Posterior vena cava (tissue), 2 donors: ENCODE measurements around the gene PKD1L1. TPM values are rescaled to one million over a fixed set of nuclear protein-coding genes. Genes with fewer than 3 reads are reported as not detected.
"Not testable (repeated sequence)": the region's sequence is repeated elsewhere in the genome, so short reads cannot be mapped to it uniquely, and the experiment has no call there.

ENCODE experiments used
- DNase-seq: peaks from one replicate; pipeline ENCODE4 v3.0.0-alpha.2; 2020; ENCODE audit warnings: low spot score
- intact Hi-C, 2 donors: fragments of 100-400 bp; cut with DNase I; formaldehyde crosslinking; loops; one replicate each; pipeline versions ENCODE4 v1.14.1 to v1.14.2; 2022 to 2023
- total RNA-seq, 2 donors: library from RNA; stranded (reverse); fragmentation: NEBNext Ultra II Directional; extraction: Animal tissue kit (Norgen Biotek cat#: 25700); gene quantifications; one replicate each; pipeline ENCODE4 v1.2.1, GENCODE V29; 2021
- donor health status: DM: yes; HTN: yes; CAD: no.
- donor health status: DM: yes; HTN: yes; CAD: no.

The PKD1L1 gene
- total RNA-seq, 2 donors from 2014 or later: 0.88 to 0.90 TPM

DNA sequence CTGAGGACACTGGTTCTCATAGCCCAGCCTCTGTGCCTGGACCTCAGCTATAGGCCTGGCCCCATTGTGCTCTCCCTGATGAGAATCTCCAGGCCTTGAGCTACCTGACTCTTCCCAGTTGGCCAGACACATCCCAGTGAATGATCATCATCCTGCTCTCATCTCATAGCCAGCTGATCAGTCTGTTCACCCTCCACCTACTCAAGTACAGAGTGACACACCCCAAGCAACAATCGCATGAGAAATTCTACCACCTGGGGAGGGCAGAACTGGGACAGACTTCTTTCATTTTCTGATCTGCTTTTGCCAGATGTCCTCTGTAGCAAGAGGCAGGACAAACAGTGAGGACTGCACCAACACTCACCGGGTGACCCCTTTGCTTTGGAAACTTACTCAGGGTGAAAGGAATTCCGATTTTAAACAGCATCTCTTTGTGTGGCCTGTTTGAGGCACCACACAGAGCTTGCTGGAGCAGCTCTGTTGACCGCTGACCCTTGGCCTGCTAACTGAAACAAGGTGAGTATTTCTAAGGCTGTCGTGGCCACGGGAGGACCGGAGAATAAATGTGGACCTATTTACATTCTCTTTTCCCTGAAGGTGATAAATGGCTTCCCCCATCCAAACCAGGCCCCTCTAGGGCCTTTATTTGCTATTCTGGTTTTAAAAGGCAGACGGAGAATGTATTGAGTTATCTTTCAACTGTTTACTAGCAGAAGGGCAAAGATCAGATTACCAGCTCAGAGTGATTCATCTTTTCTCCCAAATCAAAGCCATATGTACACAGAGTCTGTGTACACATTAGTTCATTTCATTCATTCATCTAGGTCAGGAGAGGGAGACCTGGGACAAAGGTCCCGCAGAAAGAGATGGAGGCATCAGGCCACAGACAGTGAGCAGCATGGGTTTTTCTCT, 184.9 kb downstream of the PKD1L1 start:
- DNase-seq: no peak

DNA sequence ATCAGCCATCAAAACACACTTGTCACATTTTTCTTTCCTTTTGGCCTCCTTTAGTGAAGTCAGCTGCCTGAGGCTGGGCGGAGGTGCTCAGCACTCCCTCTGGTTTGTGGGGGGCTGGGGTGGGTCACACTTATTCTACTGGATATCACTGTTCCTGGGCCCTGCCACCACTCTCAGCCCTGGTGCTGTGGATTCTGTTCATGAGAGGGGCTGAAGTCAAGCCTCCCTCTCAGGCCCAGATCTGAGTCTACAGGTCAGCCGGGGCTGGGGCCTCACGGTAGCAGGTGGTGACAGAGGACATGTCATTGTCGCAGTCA, 185.6 kb downstream of the PKD1L1 start:
- no peak for DNase-seq
- intact Hi-C loops: no loop called here

More for the DNA sequence above, 184.9 kb downstream of the PKD1L1 start:
- intact Hi-C loops: no loop called here

DNA sequence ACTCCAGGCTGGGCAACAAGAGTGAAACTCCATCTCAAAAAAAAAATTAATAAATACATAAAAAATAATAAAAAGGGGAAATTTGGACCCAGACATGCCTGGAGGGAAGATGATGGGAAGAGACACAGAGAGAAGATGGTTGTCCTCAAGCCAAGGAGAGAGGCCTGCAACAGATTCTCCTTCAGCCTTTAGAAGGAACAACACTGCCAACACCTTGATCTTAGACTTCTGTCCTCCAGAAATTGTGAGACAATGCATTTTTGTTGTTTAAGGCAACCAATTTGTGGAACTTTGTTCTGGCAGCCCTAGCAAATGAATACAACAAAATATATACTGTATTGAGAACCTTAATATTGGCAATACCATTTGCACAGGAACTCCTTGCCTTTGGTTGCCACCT, 186.1 kb downstream of the PKD1L1 start:
- DNase-seq: no peak
- intact Hi-C loops: no loop called here

DNA sequence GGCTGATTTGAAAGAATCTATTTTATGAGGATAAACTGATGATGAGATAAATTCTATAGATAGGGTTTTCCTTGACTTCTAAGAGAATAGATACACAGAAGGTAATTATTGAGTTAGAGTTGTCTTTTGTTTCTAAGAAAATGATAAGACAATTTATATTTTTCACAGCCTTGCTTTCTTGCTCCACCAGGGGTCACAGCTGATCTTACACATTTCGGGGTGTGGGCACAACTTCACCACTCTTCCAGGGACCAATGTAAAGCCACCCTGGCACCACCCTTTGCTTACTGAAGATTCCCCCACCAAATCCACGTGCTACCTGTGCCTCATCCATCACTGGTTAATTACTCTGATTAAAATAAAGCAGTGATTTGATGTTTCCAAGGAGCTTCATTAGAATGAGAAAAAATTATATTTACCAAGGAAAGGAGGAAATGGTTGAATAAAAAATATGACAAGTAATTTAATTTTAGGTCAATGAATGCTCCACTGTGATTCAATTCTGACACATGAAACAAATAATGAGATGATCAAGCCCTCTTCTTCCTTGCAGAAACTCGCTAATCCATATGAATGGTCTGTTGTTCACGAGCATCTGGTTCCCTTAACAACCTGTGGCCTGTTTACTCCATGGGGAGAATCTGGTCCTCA, 189.1 kb downstream of the PKD1L1 start:
- DNase-seq: no peak
- intact Hi-C loops: no loop called here

DNA sequence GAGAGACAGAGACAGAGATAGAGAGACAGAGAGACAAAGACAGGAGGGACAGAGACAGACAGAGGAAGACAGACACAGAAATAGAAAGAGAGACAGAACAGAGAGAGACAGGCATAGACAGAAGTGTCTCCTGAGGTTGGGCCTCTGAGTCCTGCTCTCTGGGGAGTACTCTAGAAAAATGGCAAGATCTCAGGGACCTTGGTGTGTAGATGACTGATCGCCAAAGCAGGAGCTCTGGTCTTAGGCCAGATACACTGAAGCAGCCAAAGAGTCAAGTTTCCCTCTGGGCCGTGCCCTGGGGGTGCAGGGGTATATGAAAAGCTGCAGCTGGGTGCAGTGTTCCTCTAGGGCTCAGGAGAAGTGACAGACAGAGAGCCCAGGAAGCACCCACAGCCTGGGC, 189.7 kb downstream of the PKD1L1 start:
- intact Hi-C loops: no loop called here
- DNase-seq: no peak

DNA sequence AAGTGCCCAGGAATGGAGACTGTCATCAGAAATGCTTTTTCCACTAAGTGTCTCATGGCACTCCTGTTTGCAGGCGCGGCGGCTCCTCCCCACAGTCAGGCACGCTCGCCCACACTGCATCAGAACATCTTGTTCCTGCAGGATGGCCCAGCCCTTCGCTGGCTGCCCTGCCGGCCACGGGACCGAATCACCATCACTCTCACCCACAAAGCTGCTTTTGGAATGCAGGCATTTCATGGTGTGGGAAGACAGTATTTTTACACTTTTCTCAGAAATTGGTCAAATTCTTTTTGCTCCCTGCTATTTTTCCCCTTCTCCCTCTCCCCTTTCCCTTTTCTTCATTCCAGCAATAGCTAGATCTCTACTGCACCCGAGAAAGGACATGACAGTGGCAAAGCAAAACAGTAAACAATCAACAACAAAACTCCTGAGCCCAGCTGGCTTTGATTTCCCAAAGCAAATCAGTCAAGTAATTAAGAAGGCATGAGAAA, 190.3 kb downstream of the PKD1L1 start:
- intact Hi-C loops: no loop called here

DNA sequence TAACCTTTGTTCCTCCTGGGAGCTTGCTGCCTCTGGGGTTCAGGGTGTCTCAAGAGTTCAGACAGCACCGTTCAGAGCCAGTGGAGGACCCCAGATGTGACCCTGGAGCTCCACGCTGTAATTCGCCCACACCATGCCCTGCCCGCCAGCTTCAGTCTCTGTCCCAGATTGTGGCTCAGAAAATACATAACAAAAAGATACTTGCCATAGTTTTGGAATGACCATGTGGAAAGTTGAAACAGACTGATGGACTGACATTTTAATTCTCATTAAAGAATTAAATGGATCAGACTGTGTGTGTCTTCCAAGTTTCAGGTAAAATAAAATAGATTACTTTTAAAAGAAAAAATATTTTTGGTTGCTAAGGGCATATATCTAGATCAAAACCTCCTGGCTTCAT, 191.6 kb downstream of the PKD1L1 start:
- intact Hi-C loops: no loop called here
- no peak for DNase-seq

More for the DNA sequence above, 190.3 kb downstream of the PKD1L1 start:
- peak; percentile 86 for DNase-seq

DNA sequence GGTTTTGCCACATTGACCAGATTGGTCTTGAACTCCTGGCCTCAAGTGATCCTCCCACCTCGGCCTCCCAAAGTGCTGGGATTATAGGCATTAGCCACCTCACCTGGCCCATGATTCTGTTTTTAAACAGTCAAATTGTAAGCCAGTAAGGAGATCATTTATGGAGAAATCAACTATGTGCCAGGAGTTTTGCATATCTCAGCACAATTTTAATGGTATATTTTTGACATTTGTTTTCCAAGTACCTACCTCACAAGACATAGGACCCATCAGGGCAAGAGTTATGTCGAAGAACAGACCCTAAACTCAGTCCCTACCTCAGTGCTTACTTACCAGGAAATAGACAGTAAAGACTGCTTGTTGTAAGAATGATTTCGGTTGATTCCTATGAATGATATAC, 193.0 kb downstream of the PKD1L1 start:
- intact Hi-C loops: no loop called here
- no peak for DNase-seq

DNA sequence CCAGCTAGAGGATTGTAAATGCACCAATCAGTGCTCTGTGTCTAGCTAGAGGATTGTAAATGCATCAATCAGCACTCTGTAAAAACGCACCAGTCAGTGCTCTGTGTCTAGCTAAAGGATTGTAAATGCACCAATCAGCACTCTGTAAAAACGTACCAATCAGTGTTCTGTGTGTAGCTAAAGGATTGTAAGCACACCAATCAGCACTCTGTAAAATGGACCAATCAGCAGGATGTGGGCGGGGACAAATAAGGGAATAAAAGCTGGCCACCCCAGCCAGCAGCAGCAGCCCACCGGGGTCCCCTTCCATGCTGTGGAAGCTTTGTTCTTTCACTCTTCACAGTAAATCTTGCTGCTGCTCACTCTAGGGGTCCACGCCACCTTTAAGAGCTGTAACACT, 196.5 kb downstream of the PKD1L1 start:
- DNase-seq, intact Hi-C loops: not testable (repeated sequence)

DNA sequence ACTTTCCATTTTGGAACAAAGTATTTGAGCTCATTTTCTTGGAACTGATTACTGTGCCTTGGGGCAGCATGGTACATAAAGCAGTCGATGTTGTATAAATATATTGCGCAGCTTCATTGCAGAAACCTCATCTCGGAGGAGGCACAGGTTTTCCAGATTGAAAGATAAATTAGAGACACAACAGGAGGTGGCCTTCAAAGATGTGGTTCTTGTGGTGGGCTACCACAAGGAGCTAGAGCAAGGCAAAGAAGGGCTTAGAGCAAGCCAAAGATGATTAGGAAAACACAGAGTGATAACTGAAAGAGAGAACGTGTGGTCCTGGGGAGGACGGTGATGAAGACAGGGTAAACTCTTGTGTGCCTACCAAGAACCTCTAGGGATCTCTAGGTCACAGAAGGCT, 197.2 kb downstream of the PKD1L1 start:
- intact Hi-C loops: no loop called here
- DNase-seq: no peak

DNA sequence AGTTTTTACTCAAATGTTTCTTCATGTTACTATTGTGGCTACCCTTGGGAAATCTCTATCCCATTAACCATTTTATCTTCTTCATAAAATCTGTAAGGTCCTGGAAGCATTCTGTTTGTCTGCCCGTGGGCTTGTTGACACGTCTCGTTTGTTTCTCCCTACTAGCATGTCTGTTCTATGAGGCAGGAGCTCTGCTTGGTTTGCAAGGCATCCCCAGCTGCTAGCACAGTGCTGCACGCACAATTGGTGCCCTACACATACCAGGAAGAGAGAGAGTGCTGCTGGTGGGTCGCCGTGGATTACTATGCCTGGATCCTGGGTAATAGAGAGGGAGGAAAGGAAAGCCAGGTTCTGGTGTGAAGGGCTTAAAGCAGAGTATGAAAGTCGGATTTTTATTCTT, 200.2 kb downstream of the PKD1L1 start:
- intact Hi-C loops: no loop called here
- no peak for DNase-seq

DNA sequence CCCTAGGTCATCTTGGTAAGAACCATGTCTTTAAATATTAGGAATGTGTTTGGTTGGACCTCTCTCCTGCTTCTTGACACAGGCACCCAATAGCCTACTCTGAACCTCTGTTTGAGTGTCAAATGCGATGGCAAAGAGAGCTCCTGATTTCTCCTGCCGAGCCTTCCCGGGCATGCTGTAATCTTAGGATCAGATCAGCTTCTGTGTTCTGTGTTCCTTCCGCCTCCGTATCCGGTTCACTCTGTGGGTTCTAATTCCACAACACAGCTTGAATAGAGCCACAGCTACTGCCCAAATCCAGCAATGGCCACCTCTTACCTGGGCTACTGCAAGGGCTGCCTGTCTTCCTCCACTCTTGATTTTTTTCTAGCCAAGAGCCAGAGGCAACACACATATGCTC, 201.1 kb downstream of the PKD1L1 start:
- DNase-seq: no peak
- intact Hi-C loops: no loop called here

DNA sequence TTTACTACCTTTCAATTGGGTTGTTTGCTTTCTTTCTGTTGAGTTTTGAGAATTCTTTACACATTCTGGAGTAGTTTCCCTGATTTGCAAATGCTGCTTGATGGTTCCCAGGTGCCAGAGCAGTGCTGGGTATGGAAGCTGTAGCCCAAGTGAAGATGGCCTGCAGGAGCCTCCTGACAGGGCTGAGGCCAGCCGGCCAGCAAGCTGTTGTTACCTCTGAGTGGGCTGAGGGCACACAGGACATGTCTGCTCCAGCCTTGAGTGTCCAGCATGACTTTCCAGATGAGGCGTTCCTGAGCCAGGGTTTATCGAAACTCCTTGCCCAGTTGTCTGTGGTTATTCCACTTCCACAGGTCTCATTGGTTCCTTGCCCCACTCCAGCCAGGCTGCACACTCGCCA, 201.8 kb downstream of the PKD1L1 start:
- intact Hi-C loops: no loop called here
- no peak for DNase-seq

DNA sequence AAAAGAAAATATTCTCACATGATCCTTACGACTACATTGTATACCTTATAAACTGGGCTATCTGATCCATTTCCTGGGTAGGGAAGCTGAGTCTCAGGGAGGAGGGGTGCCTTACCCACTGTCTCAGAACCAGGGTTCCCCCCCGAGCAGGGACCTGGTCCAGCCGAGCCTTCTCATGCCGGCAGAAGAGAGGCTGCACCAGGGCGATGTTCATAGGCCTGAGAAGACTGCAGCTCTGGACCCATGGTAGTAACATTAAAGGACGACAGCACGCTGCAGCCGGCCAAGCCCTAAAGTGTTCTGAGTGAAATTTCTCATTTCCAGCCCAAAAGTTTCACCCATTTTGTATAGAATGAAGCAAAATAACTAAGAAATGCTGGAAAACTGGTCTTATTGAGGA, 203.4 kb downstream of the PKD1L1 start:
- DNase-seq: no peak
- intact Hi-C loops: no loop called here

DNA sequence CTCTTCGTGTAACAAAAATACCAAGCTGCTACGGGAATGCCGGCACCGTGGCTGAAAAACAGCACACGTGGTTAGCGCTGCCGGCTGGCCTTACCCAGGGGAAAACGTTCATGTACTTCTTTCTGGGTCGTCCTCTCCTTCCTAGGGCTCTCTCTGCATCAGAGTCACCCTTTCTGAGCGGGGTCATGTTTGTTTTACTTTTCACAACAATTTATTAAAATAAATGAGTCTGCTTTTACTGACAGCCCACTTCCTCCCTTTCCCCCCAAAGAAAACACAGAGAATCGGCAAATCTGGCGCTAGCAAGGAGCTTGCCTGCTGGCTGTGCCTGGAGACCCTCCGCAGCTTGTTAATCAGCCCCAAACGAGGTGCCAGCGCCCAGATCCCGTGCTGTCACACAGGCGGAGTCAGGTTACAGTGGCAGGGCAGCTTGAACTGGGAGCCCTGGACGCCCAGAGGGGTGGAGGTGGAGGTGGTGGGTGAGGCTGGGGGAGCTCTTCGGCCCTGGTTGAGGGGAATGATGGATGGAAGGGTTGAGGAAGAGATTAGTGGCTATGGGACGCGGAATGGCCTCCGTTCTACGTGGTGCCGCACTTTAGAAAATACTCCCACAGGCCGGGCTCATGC, 204.2 kb downstream of the PKD1L1 start:
- intact Hi-C loops: no loop called here
- no peak for DNase-seq

DNA sequence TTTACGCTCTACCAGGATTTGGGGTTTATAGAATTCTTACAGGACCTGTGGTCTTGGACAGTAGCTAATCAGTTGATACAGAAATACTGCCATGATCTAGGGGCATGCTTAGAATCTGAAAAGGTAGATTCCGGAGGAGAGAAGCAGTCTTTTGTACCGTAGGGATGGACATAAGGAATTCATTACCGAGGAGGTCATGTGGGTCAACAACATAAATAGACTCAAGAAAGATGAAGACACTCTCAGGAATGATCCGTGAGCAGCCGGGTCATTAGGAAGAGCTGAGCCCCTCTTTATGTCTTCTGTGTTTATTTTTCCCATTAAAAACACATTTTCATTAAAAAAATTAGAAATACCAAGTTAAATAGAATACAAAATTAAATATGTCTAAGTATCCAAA, 206.3 kb downstream of the PKD1L1 start:
- intact Hi-C loops: no loop called here
- no peak for DNase-seq

DNA sequence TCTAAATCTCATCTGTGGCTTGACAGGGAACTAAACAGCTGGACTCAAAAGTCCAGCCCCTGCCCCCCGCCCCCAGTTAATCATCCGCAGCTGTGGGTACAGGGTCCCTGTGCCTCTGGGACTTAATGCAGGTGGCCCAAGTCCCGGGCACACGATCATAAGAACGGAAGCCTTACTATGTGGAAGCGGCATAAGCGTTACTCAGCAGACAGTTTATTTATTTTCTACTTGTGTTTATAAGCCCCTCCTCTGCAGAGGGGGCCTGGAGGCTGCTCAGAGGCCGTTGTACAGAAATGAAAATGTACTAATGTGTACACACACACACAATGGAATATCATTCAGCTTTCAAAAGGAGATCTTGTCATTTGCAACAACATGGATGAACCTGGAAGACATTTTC, 208.4 kb downstream of the PKD1L1 start:
- intact Hi-C loops: no loop called here
- no peak for DNase-seq

DNA sequence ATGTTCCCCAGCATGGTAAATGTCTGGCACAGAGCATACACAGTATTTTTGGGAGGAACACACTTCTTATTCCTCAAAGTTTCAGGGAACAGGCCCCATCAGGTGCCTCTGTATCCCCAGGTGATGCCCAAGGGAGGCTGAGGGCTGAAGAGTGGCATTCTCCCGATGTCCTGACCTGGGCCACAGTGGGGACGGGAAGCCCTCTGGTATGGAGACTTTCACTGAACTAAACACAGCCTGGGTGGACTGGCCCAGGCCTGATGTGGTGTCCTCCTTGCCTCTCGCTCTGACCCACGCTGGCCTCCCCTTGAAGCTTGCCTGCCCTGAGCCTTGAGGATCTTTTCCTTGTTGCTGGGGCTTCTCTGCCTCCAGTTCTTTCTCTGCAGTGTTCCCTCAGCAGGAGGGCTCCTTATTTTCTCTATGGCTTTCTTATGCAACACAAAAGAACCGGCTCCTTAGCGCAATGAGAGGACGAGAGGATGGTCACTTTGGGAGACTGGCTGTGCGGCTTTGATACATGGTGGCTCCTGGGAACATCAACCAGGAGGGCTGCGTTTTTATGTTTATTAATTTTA, 208.9 kb downstream of the PKD1L1 start:
- DNase-seq: no peak
- intact Hi-C loops: no loop called here

DNA sequence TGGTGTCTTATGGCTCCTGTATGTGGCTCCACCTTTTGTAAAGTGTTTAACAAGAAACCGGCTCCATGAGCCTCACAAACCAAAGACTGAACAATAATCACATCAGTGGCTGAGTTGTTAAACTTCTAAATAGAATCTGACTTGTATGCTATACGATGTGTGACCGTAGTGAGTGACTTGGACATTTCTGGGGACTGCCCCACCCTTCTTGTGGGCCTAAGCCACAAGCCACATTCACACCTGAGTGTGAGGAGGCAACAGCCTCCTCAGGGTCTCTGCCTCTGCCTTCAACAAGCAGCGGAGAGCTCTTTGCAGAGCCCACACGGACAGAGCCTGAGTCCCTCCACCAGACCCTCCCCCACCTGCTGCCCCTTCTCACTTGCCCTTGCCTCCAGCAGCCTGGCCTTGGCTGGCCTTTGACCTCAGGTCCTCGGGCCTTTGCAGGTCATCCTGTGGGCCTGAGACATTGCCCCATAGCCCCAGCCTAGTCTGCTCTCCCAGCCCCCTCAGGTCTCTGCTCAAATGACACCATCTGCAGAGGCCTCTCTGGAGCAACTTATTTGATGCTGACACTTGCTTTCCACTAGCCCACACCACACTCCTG, 209.6 kb downstream of the PKD1L1 start:
- intact Hi-C loops: no loop called here
- no peak for DNase-seq

DNA sequence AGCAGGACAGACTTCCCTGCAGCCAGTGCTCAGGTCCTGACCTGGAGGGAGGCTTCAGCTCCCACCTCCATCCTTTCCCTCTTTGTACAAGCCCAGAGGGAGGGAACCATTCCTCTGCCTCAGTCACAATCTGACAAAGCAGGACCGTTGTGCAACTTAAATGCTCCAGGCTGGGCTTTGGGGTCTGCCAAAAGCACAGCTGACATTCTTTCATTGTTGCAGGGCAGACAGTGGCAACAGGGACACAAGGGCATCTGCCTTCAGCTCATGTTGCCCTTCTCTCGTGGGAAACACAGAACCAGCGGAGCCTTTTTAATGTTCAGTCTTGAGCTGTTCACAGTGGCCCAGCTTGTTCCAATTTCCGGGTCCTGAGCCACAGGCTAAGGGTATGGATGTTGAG, 210.7 kb downstream of the PKD1L1 start:
- intact Hi-C loops: no loop called here
- no peak for DNase-seq
